Erythroblast (primary cell): ENCODE data around the gene FKBP4.

Experiments used
- GATA1 ChIP-seq: IDR thresholded peaks from 2 replicates; pipeline ENCODE4 v1.6.1; 2011; ENCODE audit warnings: low read depth, mild to moderate bottlenecking, control low read depth, low read length, moderate library complexity
- POLR2A ChIP-seq: IDR thresholded peaks from 2 replicates; pipeline ENCODE4 v1.6.1; 2011; ENCODE audit warnings: mild to moderate bottlenecking, low read length

DNA sequence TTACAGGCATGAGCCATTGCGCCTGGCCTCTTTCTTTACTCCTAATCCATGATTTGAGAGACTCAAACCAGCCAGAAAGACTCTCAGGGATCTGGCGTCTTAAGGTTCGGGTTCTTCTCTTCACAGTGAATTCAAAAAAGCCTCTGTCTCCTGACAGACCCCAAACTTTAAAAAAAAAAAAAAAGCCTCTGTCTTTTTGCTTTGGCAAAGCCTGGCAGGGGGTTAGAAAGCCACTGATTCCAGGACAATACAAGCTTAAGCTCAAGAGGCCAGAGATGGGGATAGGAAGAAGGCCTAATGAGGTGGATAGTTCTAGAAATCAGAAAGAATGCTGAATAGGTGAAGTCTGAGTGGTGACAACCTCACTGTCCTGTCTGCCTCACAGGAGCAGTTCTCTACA lies 31.3 kb downstream of the FKBP4 start:
- TF ChIP-seq POLR2A = no peak
- TF ChIP-seq GATA1 = no peak
